GM12878 (cell line): ENCODE results near the gene NKIRAS2. TPM values are rescaled to one million over a fixed set of nuclear protein-coding genes. Genes with fewer than 3 reads are reported as not detected.
A peak's percentile ranks its signal among the peaks of the same experiment; 100 is the strongest.
"Not testable (repeated sequence)": the region's sequence is repeated elsewhere in the genome, so short reads cannot be mapped to it uniquely, and the experiment has no call there.

Experiments
- ATAC-seq: fragments of 200-7000 bp; cut with Tn5 transposase; 3 replicates; pipeline ENCODE4 v1.9.1; 2020; ENCODE audit warnings: mild to moderate bottlenecking, moderate library complexity
- BruUV-seq: library from RNA; stranded (reverse); fragments of 400-500 nt; replicated peaks from 2 replicates; lab custom pipeline; 2021; lab: Mats Ljungman, UMichigan
- CTCF ChIA-PET: fragments of 300-600 bp; sonication (Branson Sonifier 250); formaldehyde crosslinking; extraction: SDS; loops from one replicate; lab custom pipeline; 2021; ENCODE audit warnings: inconsistent platforms; lab: Yijun Ruan, JAX
- POLR2A ChIA-PET: fragments of 350-600 bp; formaldehyde crosslinking; extraction: SDS; loops from one replicate; lab custom pipeline; 2021; ENCODE audit warnings: inconsistent platforms; lab: Charles Lee
- RAD21 ChIA-PET: fragments of 300-600 bp; sonication (Branson Sonifier 250); formaldehyde crosslinking; loops from one replicate; lab custom pipeline; 2023; ENCODE audit warnings: antibody characterized with exemption; ENCODE audit not compliant: unreplicated experiment; lab: Charles Lee
- SMC1A ChIA-PET: fragments of 300-600 bp; sonication (Branson Sonifier 250); formaldehyde crosslinking; loops from one replicate; lab custom pipeline; 2023; ENCODE audit not compliant: unreplicated experiment, uncharacterized antibody; lab: Charles Lee
- DNase-seq: peaks from one replicate; pipeline ENCODE4 v3.0.0-alpha.2; 2011; ENCODE audit warnings: low read depth, low spot score
- FAIRE-seq: peaks from 3 replicates; lab custom pipeline; 2011; peaks lifted over from hg19 to GRCh38; lab: Jason Lieb, UNC
- H2AFZ ChIP-seq: 2 replicates; pipeline ENCODE4 v1.6.0; 2011; ENCODE audit warnings: low read depth, low read length, control low read depth; ENCODE audit not compliant: control insufficient read depth
- H3K27ac ChIP-seq: 2 replicates; pipeline ENCODE4 v1.5.1; 2011; ENCODE audit warnings: control low read depth; ENCODE audit not compliant: control insufficient read depth, insufficient read depth
- H3K27me3 ChIP-seq, 2 experiments: replicated peaks in 1 of 2; 2 replicates each; pipeline versions ENCODE4 v1.6.0 to v1.6.1; 2011; ENCODE audit warnings: low read length in 1 of 2; ENCODE audit not compliant: control insufficient read depth in 2 of 2, insufficient read depth in 2 of 2
- H3K36me3 ChIP-seq, 2 experiments: 2 replicates each; pipeline ENCODE4 v1.5.1; 2011; ENCODE audit warnings: low read length in 1 of 2; ENCODE audit not compliant: control insufficient read depth in 2 of 2, insufficient read depth in 2 of 2
- H3K4me1 ChIP-seq: 2 replicates; pipeline ENCODE4 v1.6.1; 2011; ENCODE audit warnings: mild to moderate bottlenecking, low read length, moderate library complexity, mixed read lengths; ENCODE audit not compliant: control insufficient read depth, insufficient read depth
- H3K4me2 ChIP-seq: 2 replicates; pipeline ENCODE4 v1.6.0; 2011; ENCODE audit warnings: control low read depth; ENCODE audit not compliant: control insufficient read depth, insufficient read depth
- H3K4me3 ChIP-seq: fragments of 200-600 bp; sonication (generic); 2 replicates; pipeline ENCODE4 v1.5.1; 2016
- H3K79me2 ChIP-seq: 2 replicates; pipeline ENCODE4 v1.6.0; 2011; ENCODE audit warnings: low read length; ENCODE audit not compliant: control insufficient read depth, insufficient read depth
- H3K9ac ChIP-seq: 2 replicates; pipeline ENCODE4 v1.8.0; 2011; ENCODE audit warnings: low read length, control low read depth, mixed read lengths; ENCODE audit not compliant: control insufficient read depth, insufficient read depth
- H3K9me3 ChIP-seq: replicated peaks from 3 replicates; pipeline ENCODE4 v1.5.1; 2011; ENCODE audit warnings: mild to moderate bottlenecking, low read length; ENCODE audit not compliant: control insufficient read depth, insufficient read depth
- H4K20me1 ChIP-seq: 2 replicates; pipeline ENCODE4 v1.6.0; 2011; ENCODE audit not compliant: control insufficient read depth, insufficient read depth
- HSF1 ChIP-seq: fragments of 150-350 bp; IDR thresholded peaks from 2 replicates; pipeline ENCODE4 v1.6.1; 2014; ENCODE audit warnings: mild to moderate bottlenecking, low read depth, low read length
- MLLT1 ChIP-seq: fragments of 450-650 bp; IDR thresholded peaks from 2 replicates; pipeline ENCODE4 v1.6.1; 2016; ENCODE audit warnings: mild to moderate bottlenecking
- MTA3 ChIP-seq: IDR thresholded peaks from 2 replicates; pipeline ENCODE4 v1.6.1; 2012; ENCODE audit warnings: low read length, inconsistent platforms, borderline replicate concordance
- SMAD5 ChIP-seq: IDR thresholded peaks from 2 replicates; pipeline ENCODE4 v1.6.1; 2016; ENCODE audit warnings: antibody characterized with exemption, low read depth
- SMC3 ChIP-seq: IDR thresholded peaks from 2 replicates; pipeline ENCODE4 v1.6.1; 2011; ENCODE audit warnings: low read length, improper control_type of control experiment, borderline replicate concordance
- WGBS: methylation state at CpG from one replicate; pipeline ENCODE4 v1.1.6; 2016; ENCODE audit warnings: low lambda C conversion rate; ENCODE audit not compliant: insufficient replicate concordance, insufficient coverage; ENCODE audit errors: missing lambda C conversion rate; 5-methylcytosine and 5-hydroxymethylcytosine counted together
- in situ Hi-C: fragments of 300-500 bp; cut with MboI; formaldehyde crosslinking; loops from 9 replicates; pipeline ENCODE4 v1.14.3; 2018; ENCODE audit warnings: mixed read lengths
- intact Hi-C: fragments of 100-400 bp; cut with micrococcal nuclease; formaldehyde crosslinking; loops from one replicate; pipeline ENCODE4 v1.14.2; 2022; ENCODE audit not compliant: unreplicated experiment
- polyA plus RNA-seq, 11 experiments: library from polyadenylated mRNA; depleted of rRNA in 4 of 11; unstranded in 6 of 11; stranded (reverse) in 5 of 11; fragments of >200 nt; fragmentation: Nextera tagmentation in 4 of 11; fragmentation: Illumina TruSeq in 1 of 11; extraction: Ambion mirVana in 4 of 11; extraction: Trizol in 1 of 11; gene quantifications; 1 replicate in 1 of 11; 2 replicates in 10 of 11; pipeline versions ENCODE4 v1.2.1 to v1.2.3, GENCODE V29; 2011 to 2016; ENCODE audit warnings: inconsistent platforms in 2 of 11, missing spikeins in 2 of 11, low read depth in 1 of 11
- total RNA-seq, 4 experiments: library from RNA; depleted of rRNA in 3 of 4; stranded (reverse); fragments of >200 nt in 3 of 4; fragmentation: Illumina TruSeq in 1 of 4; extraction: Trizol in 1 of 4; gene quantifications; 2 replicates each; pipeline versions ENCODE4 v1.2.1 to v1.2.3, GENCODE V29; 2013 to 2021

Gene NKIRAS2
- total and polyA plus RNA-seq, 10 of the 15 experiments (the other 5 are each of a cell fraction or from before 2014, with no cell fraction given), result 6.4 to 49.7 (median 27.2) TPM

DNA sequence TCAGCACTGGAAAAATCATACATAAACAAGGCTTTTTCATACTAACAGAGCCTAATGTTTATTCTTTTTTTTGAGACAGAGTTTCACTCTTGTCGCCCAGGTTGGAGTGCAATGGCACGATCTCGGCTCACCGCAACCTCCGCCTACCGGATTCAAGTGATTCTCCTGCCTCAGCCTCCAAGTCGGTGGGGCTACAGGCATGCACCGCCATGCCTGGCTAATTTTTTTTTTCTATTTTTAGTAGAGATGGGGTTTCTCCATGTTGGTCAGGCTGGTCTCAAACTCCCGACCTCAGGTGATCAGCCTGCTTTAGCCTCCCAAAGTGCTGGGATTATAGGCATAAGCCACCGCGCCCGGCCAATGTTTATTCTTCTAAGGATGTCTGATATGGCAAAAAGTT lies 6.2 kb upstream of the NKIRAS2 start:
- H3K9ac ChIP-seq, H4K20me1 ChIP-seq, H3K27ac ChIP-seq, RAD21 ChIA-PET, BruUV-seq, DNase-seq, H3K36me3 ChIP-seq, FAIRE-seq, intact Hi-C loops, H3K4me2 ChIP-seq, H3K9me3 ChIP-seq, H2AFZ ChIP-seq, H3K4me3 ChIP-seq, SMC1A ChIA-PET, ATAC-seq, H3K27me3 ChIP-seq: not testable (repeated sequence)
- in situ Hi-C loops, result loop anchor here (25.0 kb wide), 1 partner anchor 1199 kb away; the partner anchor contains the start of gene TMEM106A
- WGBS, result 92% methylated on average over 12 of the region's 12 CpGs
- Histone ChIP-seq H3K4me1 (peaks cover 16% of the 10 kb centered on the region), H3K79me2 (peaks cover 84% of the 10 kb centered on the region)
- TF ChIP-seq MLLT1, result peak; percentile 86
- POLR2A ChIA-PET, result interaction anchor here (0.6 to 0.7 kb wide), 3 partner anchors 106 to 254 kb away, joined by 3 to 5 read pairs (median 3); no protein-coding TSS in a partner anchor
- CTCF ChIA-PET, result interaction anchor here (1.3 kb wide), 1 partner anchor 11 kb away, joined by 5 read pairs; no protein-coding TSS in a partner anchor

DNA sequence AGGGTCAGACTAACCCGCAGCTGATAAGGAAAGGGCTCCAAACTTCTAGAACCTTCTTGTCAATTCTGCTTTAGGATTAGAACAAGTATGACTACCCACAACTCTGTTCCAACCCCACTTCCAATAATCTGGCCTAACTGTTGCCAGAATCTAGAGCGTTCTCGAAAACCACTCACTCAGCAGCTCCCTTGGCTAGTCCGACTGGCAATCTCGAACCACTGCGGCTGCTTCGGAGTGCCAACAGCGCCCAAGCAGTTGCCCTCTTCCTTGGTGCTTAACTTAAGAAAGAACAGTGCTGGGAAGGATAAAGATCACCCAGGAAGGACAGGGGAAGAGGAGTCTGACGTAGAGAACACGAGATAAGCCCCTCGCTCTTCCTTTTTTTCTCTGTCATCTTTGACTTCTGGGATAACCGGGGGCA lies 3.5 kb upstream of the NKIRAS2 start:
- no peak for DNase-seq
- intact Hi-C loops, result loop anchor here (2.0 kb wide), 1 partner anchor 50 kb away; the partner anchor contains the start of gene CNP

More for the DNA sequence above, 3.5 kb upstream of the NKIRAS2 start:
- TF ChIP-seq SMC3 (no peak), SMAD5 (no peak), HSF1 (peak; percentile 98), MTA3 (0 out of 2 replicates have a peak, but pooled peaks have one; percentile 13)
- Histone ChIP-seq H3K27ac (peak overlapping the region; percentile 97), H2AFZ (peak overlapping the region; percentile 95), H3K27me3 (no peaks in the 10 kb centered on the region), H4K20me1 (0 out of 2 replicates have a peak, but pooled peaks cover 4% of the 10 kb centered on the region), H3K9ac (peak overlapping the region; percentile 99), H3K4me3 (peak overlapping the region; percentile 85), H3K4me2 (peak overlapping the region; percentile 68), H3K79me2 (peaks cover 75% of the 10 kb centered on the region), H3K4me1 (peaks cover 23% of the 10 kb centered on the region), H3K36me3 (no peaks in the 10 kb centered on the region; a peak in 2 of 4 replicates), H3K9me3 (no peaks in the 10 kb centered on the region)
- ChIA-PET SMC1A (interaction anchor here (0.9 to 1.6 kb wide), 8 partner anchors 10 to 177 kb away, joined by 3 to 8 read pairs (median 3); partner anchors contain the start of gene CNP), POLR2A (interaction anchor here (0.9 to 3.2 kb wide), 10 partner anchors 14 to 105 kb away, joined by 3 to 45 read pairs (median 8); partner anchors contain the start of genes ACLY, CNP, DHX58 and KAT2A), RAD21 (interaction anchor here (0.7 to 6.6 kb wide), 8 partner anchors 8 to 165 kb away, joined by 3 to 53 read pairs (median 6); partner anchors contain the start of genes CNP, DHX58 and ODAD4), CTCF (interaction anchor here (0.6 to 4.1 kb wide), 10 partner anchors 10 to 1401 kb away, joined by 3 to 34 read pairs (median 5); partner anchors contain the start of gene DHX58)
- in situ Hi-C loops, result loop anchor here (25.0 kb wide), 1 partner anchor 1196 kb away; the partner anchor contains the start of gene TMEM106A
- WGBS, result 0% methylated on average over 12 of the region's 12 CpGs
- BruUV-seq, result no TSS peak
- no peak for FAIRE-seq
- peak; percentile 6; the same call in 1 of the 3 replicates for ATAC-seq
